Measurements from ENCODE around the gene MANF.

DNA sequence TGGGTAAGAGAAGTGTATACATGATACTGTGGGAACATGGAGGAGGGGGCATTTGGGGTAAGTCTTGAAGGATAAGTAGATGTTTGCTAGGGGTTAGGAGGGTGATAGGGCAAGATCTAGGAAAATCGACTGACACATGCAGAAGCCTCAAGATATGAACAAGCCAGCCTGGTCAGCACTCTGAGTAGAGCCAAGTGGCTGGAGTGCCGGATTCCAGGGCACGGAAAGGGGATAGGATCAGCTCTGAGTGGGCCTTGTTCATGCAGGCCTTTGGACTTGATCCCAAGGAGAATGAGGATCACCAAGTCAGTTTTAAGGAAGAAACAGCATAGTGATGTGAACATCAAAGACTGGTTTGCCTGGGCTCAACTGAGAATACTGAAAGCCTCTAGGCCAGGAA is 24.3 kb upstream of the MANF start:
- TF ChIP-seq CTCF (IDR thresholded peaks at IDR 0.05): no peak
- TF ChIP-seq POLR2A (IDR thresholded peaks at IDR 0.05; ENCODE audit: low read depth): no peak
- no peak for TF ChIP-seq POLR2AphosphoS5 (IDR thresholded peaks at IDR 0.05)
- TF ChIP-seq EP300 (IDR thresholded peaks at IDR 0.05): no peak
